Keratinocyte (primary cell): ENCODE data around the gene RPH3AL. TPM values are rescaled to one million over a fixed set of nuclear protein-coding genes. Genes with fewer than 3 reads are reported as not detected.

Source experiments
- DNase-seq: peaks from one replicate; pipeline ENCODE4 v3.0.0-alpha.2; 2011; ENCODE audit warnings: low read depth, missing footprints, low spot score
- FAIRE-seq: peaks from 2 replicates; lab custom pipeline; 2011; peaks lifted over from hg19 to GRCh38; lab: Jason Lieb, UNC
- H2AFZ ChIP-seq: 2 replicates; pipeline ENCODE4 v1.6.0; 2012; ENCODE audit warnings: low read length, control low read depth, inconsistent platforms; ENCODE audit not compliant: control insufficient read depth
- H3K27ac ChIP-seq: 2 replicates; pipeline ENCODE4 v1.5.1; 2011; ENCODE audit warnings: low read length; ENCODE audit not compliant: control insufficient read depth, insufficient read depth
- H3K27me3 ChIP-seq: 3 replicates; pipeline ENCODE4 v1.6.0; 2011; ENCODE audit warnings: low read length; ENCODE audit not compliant: control insufficient read depth, insufficient read depth; ENCODE audit errors: extremely low read depth
- H3K36me3 ChIP-seq, 2 experiments: 2 replicates in 1 of 2; 3 replicates in 1 of 2; pipeline ENCODE4 v1.5.1; 2011; ENCODE audit warnings: low read length in 2 of 2, mild to moderate bottlenecking in 1 of 2; ENCODE audit not compliant: control insufficient read depth in 2 of 2, insufficient read depth in 2 of 2; ENCODE audit errors: extremely low read depth in 1 of 2
- H3K4me1 ChIP-seq: 3 replicates; pipeline ENCODE4 v1.5.1; 2011; ENCODE audit warnings: low read length; ENCODE audit not compliant: control insufficient read depth, insufficient read depth; ENCODE audit errors: extremely low read depth
- H3K4me2 ChIP-seq: 3 replicates; pipeline ENCODE4 v1.6.0; 2011; ENCODE audit warnings: low read depth, low read length; ENCODE audit not compliant: control insufficient read depth, insufficient read depth; ENCODE audit errors: extremely low read depth
- H3K4me3 ChIP-seq, 3 experiments: fragments of 200-600 bp in 1 of 3; sonication (generic) in 1 of 3; 2 replicates in 2 of 3; 3 replicates in 1 of 3; pipeline ENCODE4 v1.5.1; 2011 to 2016; ENCODE audit warnings: low read length in 3 of 3, mild to moderate bottlenecking in 3 of 3, control low read depth in 2 of 3, inconsistent platforms in 1 of 3, low read depth in 1 of 3, mixed read lengths in 1 of 3, mixed run types in 1 of 3, moderate library complexity in 1 of 3; ENCODE audit not compliant: control insufficient read depth in 2 of 3, insufficient read depth in 2 of 3; ENCODE audit errors: extremely low read depth in 1 of 3
- H3K79me2 ChIP-seq: 2 replicates; pipeline ENCODE4 v1.6.0; 2012; ENCODE audit warnings: low read length; ENCODE audit not compliant: control insufficient read depth, insufficient read depth
- H3K9ac ChIP-seq: 3 replicates; pipeline ENCODE4 v1.6.0; 2011; ENCODE audit warnings: low read length; ENCODE audit not compliant: control insufficient read depth, insufficient read depth; ENCODE audit errors: extremely low read depth
- H3K9me1 ChIP-seq: 3 replicates; pipeline ENCODE4 v1.6.0; 2011; ENCODE audit warnings: low read length; ENCODE audit not compliant: control insufficient read depth, insufficient read depth; ENCODE audit errors: extremely low read depth
- H3K9me3 ChIP-seq: 2 replicates; pipeline ENCODE4 v1.5.1; 2012; ENCODE audit warnings: low read depth, low read length; ENCODE audit not compliant: control insufficient read depth
- H4K20me1 ChIP-seq: 3 replicates; pipeline ENCODE4 v1.6.0; 2011; ENCODE audit warnings: low read length; ENCODE audit not compliant: control insufficient read depth, insufficient read depth; ENCODE audit errors: extremely low read depth
- CTCF ChIP-seq, 3 experiments: IDR thresholded peaks in 1 of 3; conservative IDR thresholded peaks in 1 of 3; optimal IDR thresholded peaks in 1 of 3; 2 replicates in 2 of 3; 3 replicates in 1 of 3; pipeline versions ENCODE3 to v1.5.1; 2011; ENCODE audit warnings: low read length in 3 of 3, mild to moderate bottlenecking in 3 of 3, moderate library complexity in 2 of 3, control low read depth in 1 of 3, inconsistent platforms in 1 of 3; ENCODE audit not compliant: insufficient read depth in 2 of 3; ENCODE audit errors: extremely low read depth in 1 of 3
- EZH2 ChIP-seq: IDR thresholded peaks from one replicate; pipeline ENCODE4 v1.6.1; 2012; ENCODE audit warnings: inconsistent platforms, mild to moderate bottlenecking, low read length, moderate library complexity
- dilution Hi-C: fragments of 300-500 bp; cut with MboI; formaldehyde crosslinking; loops from one replicate; pipeline ENCODE4 v1.7.0; 2020; ENCODE audit warnings: low sequenced_read_pairs; ENCODE audit not compliant: extremely low pct_ligation_motif_present
- polyA plus RNA-seq, 5 experiments: library from polyadenylated mRNA; depleted of rRNA in 3 of 5; stranded (reverse) in 3 of 5; stranded (forward) in 1 of 5; unstranded in 1 of 5; fragments of >200 nt; gene quantifications; 1 replicate in 1 of 5; 2 replicates in 3 of 5; 3 replicates in 1 of 5; pipeline versions ENCODE4 v1.2.1 to v1.2.3, GENCODE V29; 2011 to 2012; ENCODE audit warnings: missing spikeins in 2 of 5, low read depth in 1 of 5, low replicate concordance in 1 of 5

The RPH3AL gene
- polyA plus RNA-seq, 1 donor (not counting 4 experiments of a cell fraction or from before 2014, with no cell fraction given), result 0.31 TPM

- peaks cover 3% of the 10 kb centered on the region for H3K9me3 ChIP-seq
- no peaks in the 10 kb centered on the region for H3K4me1 ChIP-seq
- no peak overlapping the region for H3K4me2 ChIP-seq
- no peak overlapping the region for H3K9ac ChIP-seq
- DNase-seq (no peak), FAIRE-seq (no peak)
- H3K36me3 ChIP-seq, result no peaks in the 10 kb centered on the region
- H3K4me3 ChIP-seq, result no peak overlapping the region
- H3K79me2 ChIP-seq, result no peaks in the 10 kb centered on the region
- no peaks in the 10 kb centered on the region for H3K27me3 ChIP-seq
- dilution Hi-C loops, result no loop called here
- H3K27ac ChIP-seq, result no peak overlapping the region
- no peak for TF ChIP-seq EZH2
- TF ChIP-seq CTCF (optimal IDR thresholded peaks at IDR 0.05 in 1 of 3, IDR thresholded peaks at IDR 0.05 in 1 of 3, conservative IDR thresholded peaks at IDR 0.05 in 1 of 3; ENCODE audit: extremely low read depth in 1 of 3, insufficient read depth in 2 of 3, low read length in 3 of 3), result no peak
- no peak overlapping the region for H2AFZ ChIP-seq
- H3K9me1 ChIP-seq, result no peaks in the 10 kb centered on the region
- no peaks in the 10 kb centered on the region for H4K20me1 ChIP-seq
Measured at GRCh38 chr17:259341-259976, 93.1 kb downstream of the RPH3AL start.

GRCh38 chr17:258906-259305, 93.7 kb downstream of the RPH3AL start:
- Histone ChIP-seq H3K4me3 (no peak overlapping the region), H3K27ac (no peak overlapping the region), H3K27me3 (no peaks in the 10 kb centered on the region), H3K4me1 (no peaks in the 10 kb centered on the region), H3K36me3 (no peaks in the 10 kb centered on the region), H2AFZ (no peak overlapping the region), H4K20me1 (no peaks in the 10 kb centered on the region), H3K79me2 (no peaks in the 10 kb centered on the region), H3K9ac (no peak overlapping the region), H3K4me2 (no peak overlapping the region), H3K9me1 (no peaks in the 10 kb centered on the region), H3K9me3 (peaks cover 3% of the 10 kb centered on the region)
- TF ChIP-seq EZH2 (no peak), CTCF (optimal IDR thresholded peaks at IDR 0.05 in 1 of 3, IDR thresholded peaks at IDR 0.05 in 1 of 3, conservative IDR thresholded peaks at IDR 0.05 in 1 of 3; ENCODE audit: extremely low read depth in 1 of 3, insufficient read depth in 2 of 3, low read length in 3 of 3) (no peak)
- FAIRE-seq (no peak), DNase-seq (no peak)
- dilution Hi-C loops, result no loop called here
